ENCODE measurements around the gene NSUN5.

DNA sequence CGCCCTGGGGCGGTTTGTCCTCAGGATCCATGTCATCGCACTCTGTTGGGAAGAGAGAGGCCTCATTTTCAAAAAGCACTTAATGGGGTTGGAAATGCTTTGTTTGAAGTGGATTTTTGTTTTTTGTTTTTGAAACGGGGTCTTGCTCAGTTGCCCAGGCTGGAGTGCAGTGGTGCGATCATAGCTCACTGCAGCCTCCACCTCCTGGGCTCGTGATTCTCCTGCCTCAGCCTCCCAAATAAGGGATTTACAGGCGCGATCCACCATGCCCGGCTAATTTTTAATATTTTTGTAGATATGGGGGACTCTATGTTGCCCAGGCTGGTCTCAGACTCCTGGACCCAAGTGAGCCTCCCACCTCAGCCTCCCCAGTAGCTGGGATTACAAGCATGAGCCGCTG, 20.1 kb upstream of the NSUN5 start:
- TF ChIP-seq, protein P1, sequence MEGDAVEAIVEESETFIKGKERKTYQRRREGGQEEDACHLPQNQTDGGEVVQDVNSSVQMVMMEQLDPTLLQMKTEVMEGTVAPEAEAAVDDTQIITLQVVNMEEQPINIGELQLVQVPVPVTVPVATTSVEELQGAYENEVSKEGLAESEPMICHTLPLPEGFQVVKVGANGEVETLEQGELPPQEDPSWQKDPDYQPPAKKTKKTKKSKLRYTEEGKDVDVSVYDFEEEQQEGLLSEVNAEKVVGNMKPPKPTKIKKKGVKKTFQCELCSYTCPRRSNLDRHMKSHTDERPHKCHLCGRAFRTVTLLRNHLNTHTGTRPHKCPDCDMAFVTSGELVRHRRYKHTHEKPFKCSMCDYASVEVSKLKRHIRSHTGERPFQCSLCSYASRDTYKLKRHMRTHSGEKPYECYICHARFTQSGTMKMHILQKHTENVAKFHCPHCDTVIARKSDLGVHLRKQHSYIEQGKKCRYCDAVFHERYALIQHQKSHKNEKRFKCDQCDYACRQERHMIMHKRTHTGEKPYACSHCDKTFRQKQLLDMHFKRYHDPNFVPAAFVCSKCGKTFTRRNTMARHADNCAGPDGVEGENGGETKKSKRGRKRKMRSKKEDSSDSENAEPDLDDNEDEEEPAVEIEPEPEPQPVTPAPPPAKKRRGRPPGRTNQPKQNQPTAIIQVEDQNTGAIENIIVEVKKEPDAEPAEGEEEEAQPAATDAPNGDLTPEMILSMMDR (IDR thresholded peaks at IDR 0.05) = no peak
- no peak for TF ChIP-seq POLR2A (IDR thresholded peaks at IDR 0.05)
